ENCODE data around the gene PSMB3. TPM values are rescaled to one million over a fixed set of nuclear protein-coding genes. Genes with fewer than 3 reads are reported as not detected.

Gene PSMB3
- polyA plus RNA-seq, 1 of the 3 experiments (the other 2 are of a cell fraction): 533 TPM

DNA sequence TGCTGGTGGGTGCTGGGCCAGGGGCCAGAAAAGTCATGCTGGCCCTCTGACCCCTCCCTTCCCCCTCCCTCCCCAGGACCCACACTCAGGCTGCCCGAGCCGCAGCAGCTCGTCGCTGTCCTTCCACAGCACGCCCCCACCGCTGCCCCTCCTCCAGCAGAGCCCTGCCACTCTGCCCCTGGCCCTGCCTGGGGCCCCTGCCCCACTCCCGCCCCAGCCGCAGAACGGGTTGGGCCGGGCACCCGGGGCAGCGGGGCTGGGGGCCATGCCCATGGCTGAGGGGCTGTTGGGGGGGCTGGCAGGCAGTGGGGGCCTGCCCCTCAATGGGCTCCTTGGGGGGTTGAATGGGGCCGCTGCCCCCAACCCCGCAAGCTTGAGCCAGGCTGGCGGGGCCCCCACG, 30.7 kb upstream of the PSMB3 start:
- Histone ChIP-seq H3K27me3 (ENCODE audit: insufficient read depth) (no peaks in the 10 kb centered on the region), H4K20me1 (ENCODE audit: insufficient read depth) (no peaks in the 10 kb centered on the region), H3K4me1 (ENCODE audit: control insufficient read depth in 1 of 2, insufficient read depth in 2 of 2, low read depth in 1 of 2, low read length in 1 of 2) (peaks cover 5 to 30% of the 10 kb centered on the region in 2 experiments; a peak in 1 of 4 replicates), H3K36me3 (replicated peaks in 1 of 2; ENCODE audit: control insufficient read depth in 1 of 2, insufficient read depth in 2 of 2, low read length in 1 of 2) (peaks cover 16 to 50% of the 10 kb centered on the region in 2 experiments), H3K9me2 (no peaks in the 10 kb centered on the region), H3K4me3 (ENCODE audit: low read depth in 2 of 2, low read length in 1 of 2) (no peak overlapping the region), H3K27ac (ENCODE audit: low read depth in 2 of 2, low read length in 1 of 2) (peak overlapping the region in 1 of 2 experiments; percentile 12; a peak in 1 of 4 replicates), H3K4me2 (no peak overlapping the region), H3K9ac (no peak overlapping the region), H3K79me2 (ENCODE audit: insufficient read depth) (no peaks in the 10 kb centered on the region), H3K9me3 (no peaks in the 10 kb centered on the region), H3F3A (replicated peaks; ENCODE audit: insufficient read depth) (peaks cover 11% of the 10 kb centered on the region), H2AFZ (ENCODE audit: low read depth) (no peak overlapping the region)
- ChIA-PET CTCF (interaction anchor here (1.6 to 5.4 kb wide), 2 partner anchors 13 to 45 kb away, joined by 7 to 36 read pairs; no protein-coding TSS in a partner anchor), POLR2A (no interaction called here)
- no peak for DNase-seq
- 80% methylated on average over 3 of the region's 16 CpGs for WGBS (ENCODE audit: low lambda C conversion rate)
- TF ChIP-seq NFIC (IDR thresholded peaks at IDR 0.05; ENCODE audit: borderline replicate concordance): no peak
- no peak for TF ChIP-seq FOXJ3 (CRISPR knock-in tag; IDR thresholded peaks at IDR 0.05)
- no peak for TF ChIP-seq FOSL2 (IDR thresholded peaks at IDR 0.05; ENCODE audit: borderline replicate concordance, low read depth)
- TF ChIP-seq, protein P1, sequence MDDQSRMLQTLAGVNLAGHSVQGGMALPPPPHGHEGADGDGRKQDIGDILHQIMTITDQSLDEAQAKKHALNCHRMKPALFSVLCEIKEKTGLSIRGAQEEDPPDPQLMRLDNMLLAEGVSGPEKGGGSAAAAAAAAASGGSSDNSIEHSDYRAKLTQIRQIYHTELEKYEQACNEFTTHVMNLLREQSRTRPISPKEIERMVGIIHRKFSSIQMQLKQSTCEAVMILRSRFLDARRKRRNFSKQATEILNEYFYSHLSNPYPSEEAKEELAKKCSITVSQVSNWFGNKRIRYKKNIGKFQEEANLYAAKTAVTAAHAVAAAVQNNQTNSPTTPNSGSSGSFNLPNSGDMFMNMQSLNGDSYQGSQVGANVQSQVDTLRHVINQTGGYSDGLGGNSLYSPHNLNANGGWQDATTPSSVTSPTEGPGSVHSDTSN (IDR thresholded peaks at IDR 0.05): no peak
- TF ChIP-seq YY1 (IDR thresholded peaks at IDR 0.05; ENCODE audit: low read depth): no peak
- TF ChIP-seq FOXM1 (IDR thresholded peaks at IDR 0.05; ENCODE audit: low read depth): no peak
- TF ChIP-seq EZH2phosphoT487 (IDR thresholded peaks at IDR 0.05; ENCODE audit: borderline replicate concordance, low read depth): no peak

DNA sequence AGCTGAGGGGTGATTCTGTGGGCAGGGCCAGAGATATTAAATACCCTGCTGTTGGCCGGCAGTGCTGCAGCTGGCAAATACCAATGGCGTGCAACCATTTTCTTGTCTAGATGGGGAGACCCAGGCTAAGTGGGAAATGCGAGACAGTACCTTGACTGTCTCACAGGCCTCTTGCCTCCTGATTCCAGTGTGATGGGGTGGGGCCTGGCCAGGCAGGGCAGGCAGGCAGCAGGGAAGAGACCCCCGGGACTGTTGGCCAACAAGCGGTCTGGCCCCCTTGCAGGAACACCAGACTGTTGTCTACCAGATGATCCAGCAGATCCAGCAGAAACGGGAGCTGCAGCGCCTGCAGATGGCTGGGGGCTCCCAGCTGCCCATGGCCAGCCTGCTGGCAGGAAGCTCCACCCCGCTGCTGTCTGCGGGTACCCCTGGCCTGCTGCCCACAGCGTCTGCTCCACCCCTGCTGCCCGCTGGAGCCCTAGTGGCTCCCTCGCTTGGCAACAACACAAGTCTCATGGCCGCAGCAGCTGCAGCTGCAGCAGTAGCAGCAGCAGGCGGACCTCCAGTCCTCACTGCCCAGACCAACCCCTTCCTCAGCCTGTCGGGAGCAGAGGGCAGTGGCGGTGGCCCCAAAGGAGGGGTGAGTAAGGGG, 28.1 kb upstream of the PSMB3 start:
- Histone ChIP-seq H4K20me1 (ENCODE audit: insufficient read depth) (no peaks in the 10 kb centered on the region), H3K4me1 (ENCODE audit: control insufficient read depth in 1 of 2, insufficient read depth in 2 of 2, low read depth in 1 of 2, low read length in 1 of 2) (peaks cover 7 to 41% of the 10 kb centered on the region in 2 experiments; a peak in 1 of 4 replicates), H3K9me3 (no peaks in the 10 kb centered on the region), H3K27me3 (ENCODE audit: insufficient read depth) (no peaks in the 10 kb centered on the region), H3F3A (replicated peaks; ENCODE audit: insufficient read depth) (peaks cover 12% of the 10 kb centered on the region), H3K36me3 (replicated peaks in 1 of 2; ENCODE audit: control insufficient read depth in 1 of 2, insufficient read depth in 2 of 2, low read length in 1 of 2) (peaks cover 8 to 29% of the 10 kb centered on the region in 2 experiments), H3K9me2 (no peaks in the 10 kb centered on the region), H3K4me2 (peak overlapping the region; percentile 60; the same call in 1 of the 2 replicates), H2AFZ (ENCODE audit: low read depth) (no peak overlapping the region), H3K9ac (no peak overlapping the region), H3K79me2 (ENCODE audit: insufficient read depth) (no peaks in the 10 kb centered on the region), H3K27ac (ENCODE audit: low read depth in 2 of 2, low read length in 1 of 2) (peak overlapping the region; percentile 32 to 95; a peak in 3 of 4 replicates), H3K4me3 (ENCODE audit: low read depth in 2 of 2, low read length in 1 of 2) (no peak overlapping the region; a peak in 1 of 4 replicates)
- WGBS (ENCODE audit: low lambda C conversion rate): 41% methylated on average over 3 of the region's 16 CpGs
- ChIA-PET POLR2A (interaction anchor here (0.9 to 1.9 kb wide), 10 partner anchors 9 to 50 kb away, joined by 3 to 14 read pairs (median 4); partner anchors contain the start of genes EPOP, MLLT6 and PSMB3), CTCF (interaction anchor here (0.9 to 5.4 kb wide), 8 partner anchors 10 to 60 kb away, joined by 3 to 36 read pairs (median 4); no protein-coding TSS in a partner anchor)
- peak; percentile 94 for DNase-seq
- TF ChIP-seq NFIC (IDR thresholded peaks at IDR 0.05; ENCODE audit: borderline replicate concordance) (peak; percentile 74), MEF2A (IDR thresholded peaks at IDR 0.05; ENCODE audit: borderline replicate concordance, low read depth) (no peak), EP300 (IDR thresholded peaks at IDR 0.05; ENCODE audit: borderline replicate concordance in 1 of 2, low read depth in 1 of 2, low read length in 1 of 2) (peak in 1 of 2 experiments; percentile 58; a peak in 1 of 4 replicates), RAD21 (IDR thresholded peaks at IDR 0.05; ENCODE audit: low read length) (0 out of 2 replicates have a peak, but pooled peaks have one; percentile 3), FOSL2 (IDR thresholded peaks at IDR 0.05; ENCODE audit: borderline replicate concordance, low read depth) (no peak), MAX (IDR thresholded peaks at IDR 0.05; ENCODE audit: low read depth) (no peak; the same call in 1 of the 2 replicates), MXI1 (IDR thresholded peaks at IDR 0.05; ENCODE audit: low read depth, low read length) (peak; percentile 77), FOXM1 (IDR thresholded peaks at IDR 0.05; ENCODE audit: low read depth) (no peak), CHD2 (IDR thresholded peaks at IDR 0.05; ENCODE audit: low read length, partially characterized antibody) (peak; percentile 56), ELF1 (IDR thresholded peaks at IDR 0.05) (no peak), NRF1 (IDR thresholded peaks at IDR 0.05; ENCODE audit: low read depth, low read length) (no peak), RCOR1 (IDR thresholded peaks at IDR 0.05; ENCODE audit: low read length) (0 out of 2 replicates have a peak, but pooled peaks have one; percentile 20), TCF12 (IDR thresholded peaks at IDR 0.05) (peak; percentile 33; the same call in 1 of the 2 replicates), JUND (IDR thresholded peaks at IDR 0.05) (no peak), POLR2AphosphoS5 (IDR thresholded peaks at IDR 0.05; ENCODE audit: low read depth, low read length) (0 out of 2 replicates have a peak, but pooled peaks have one; percentile 22), SMC3 (IDR thresholded peaks at IDR 0.05; ENCODE audit: low read depth, low read length) (peak; percentile 8; the same call in 1 of the 2 replicates)
- TF ChIP-seq, protein P2, sequence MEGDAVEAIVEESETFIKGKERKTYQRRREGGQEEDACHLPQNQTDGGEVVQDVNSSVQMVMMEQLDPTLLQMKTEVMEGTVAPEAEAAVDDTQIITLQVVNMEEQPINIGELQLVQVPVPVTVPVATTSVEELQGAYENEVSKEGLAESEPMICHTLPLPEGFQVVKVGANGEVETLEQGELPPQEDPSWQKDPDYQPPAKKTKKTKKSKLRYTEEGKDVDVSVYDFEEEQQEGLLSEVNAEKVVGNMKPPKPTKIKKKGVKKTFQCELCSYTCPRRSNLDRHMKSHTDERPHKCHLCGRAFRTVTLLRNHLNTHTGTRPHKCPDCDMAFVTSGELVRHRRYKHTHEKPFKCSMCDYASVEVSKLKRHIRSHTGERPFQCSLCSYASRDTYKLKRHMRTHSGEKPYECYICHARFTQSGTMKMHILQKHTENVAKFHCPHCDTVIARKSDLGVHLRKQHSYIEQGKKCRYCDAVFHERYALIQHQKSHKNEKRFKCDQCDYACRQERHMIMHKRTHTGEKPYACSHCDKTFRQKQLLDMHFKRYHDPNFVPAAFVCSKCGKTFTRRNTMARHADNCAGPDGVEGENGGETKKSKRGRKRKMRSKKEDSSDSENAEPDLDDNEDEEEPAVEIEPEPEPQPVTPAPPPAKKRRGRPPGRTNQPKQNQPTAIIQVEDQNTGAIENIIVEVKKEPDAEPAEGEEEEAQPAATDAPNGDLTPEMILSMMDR (IDR thresholded peaks at IDR 0.05): no peak
- TF ChIP-seq, protein P3, sequence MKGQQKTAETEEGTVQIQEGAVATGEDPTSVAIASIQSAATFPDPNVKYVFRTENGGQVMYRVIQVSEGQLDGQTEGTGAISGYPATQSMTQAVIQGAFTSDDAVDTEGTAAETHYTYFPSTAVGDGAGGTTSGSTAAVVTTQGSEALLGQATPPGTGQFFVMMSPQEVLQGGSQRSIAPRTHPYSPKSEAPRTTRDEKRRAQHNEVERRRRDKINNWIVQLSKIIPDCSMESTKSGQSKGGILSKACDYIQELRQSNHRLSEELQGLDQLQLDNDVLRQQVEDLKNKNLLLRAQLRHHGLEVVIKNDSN (IDR thresholded peaks at IDR 0.05; ENCODE audit: borderline replicate concordance, low read depth): no peak
- TF ChIP-seq, protein P1 (IDR thresholded peaks at IDR 0.05): no peak

Measured in SK-N-SH (cell line).